HG03354 (cell line): Measurements from ENCODE around the gene FBXO10.
"Not testable (repeated sequence)": the region's sequence is repeated elsewhere in the genome, so short reads cannot be mapped to it uniquely, and the experiment has no call there.

Experiments
- ATAC-seq: cut with Tn5 transposase; IDR thresholded peaks from one replicate; pipeline ENCODE4 v1.9.1; 2021; ENCODE audit warnings: mild to moderate bottlenecking; ENCODE audit not compliant: unreplicated experiment, poor library complexity, severe bottlenecking

Gene FBXO10

DNA sequence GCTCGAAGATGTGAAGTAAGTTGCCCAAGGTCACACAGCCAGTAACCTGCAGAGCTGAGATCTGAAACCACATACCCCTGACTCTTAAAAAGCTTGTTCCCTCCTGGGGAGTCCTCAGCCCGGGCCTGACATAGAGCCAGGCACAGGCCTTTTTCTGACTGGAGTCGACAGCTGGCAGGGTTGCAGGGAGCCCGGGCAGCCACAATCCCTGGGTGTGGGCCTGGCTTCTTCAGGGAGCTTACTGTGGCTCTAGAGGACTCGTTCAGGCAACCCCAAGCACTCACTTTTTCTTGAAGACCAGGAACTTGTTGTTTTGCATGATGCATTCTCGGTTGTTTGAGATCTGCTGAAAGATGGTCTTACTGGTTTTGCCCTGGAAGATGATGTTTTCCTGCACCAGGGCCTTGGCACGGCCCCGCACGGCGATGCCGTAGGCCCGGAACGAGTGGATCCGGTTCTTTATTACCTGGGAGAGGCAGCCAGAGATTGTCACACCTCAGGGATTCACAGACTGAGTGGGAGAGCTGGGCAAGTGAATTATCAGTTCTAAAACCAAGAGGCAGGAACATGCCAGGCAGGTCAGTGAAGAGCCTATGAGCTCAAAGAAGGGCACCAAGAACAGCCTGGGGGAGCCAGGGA, 60.4 kb downstream of the FBXO10 start:
- ATAC-seq: no peak

DNA sequence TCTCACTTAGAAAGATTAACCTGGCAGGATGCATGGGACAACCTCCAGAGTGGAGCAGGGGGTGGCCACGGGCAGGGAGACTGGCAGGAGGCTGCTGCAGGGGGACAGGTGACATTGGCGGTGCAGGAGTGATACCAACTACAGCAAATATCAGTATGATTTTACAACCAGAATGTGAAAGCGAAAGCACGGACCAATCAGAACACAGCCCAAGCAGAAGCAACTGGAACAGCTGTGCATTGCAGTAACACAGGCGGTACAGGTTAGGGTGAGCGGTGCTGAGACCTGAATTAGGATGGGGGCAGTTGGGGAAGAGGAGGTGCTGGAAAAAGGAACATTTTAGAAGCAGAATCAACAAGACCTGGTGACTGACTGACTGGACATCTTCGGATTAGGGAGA, 61.2 kb downstream of the FBXO10 start:
- ATAC-seq: no peak

DNA sequence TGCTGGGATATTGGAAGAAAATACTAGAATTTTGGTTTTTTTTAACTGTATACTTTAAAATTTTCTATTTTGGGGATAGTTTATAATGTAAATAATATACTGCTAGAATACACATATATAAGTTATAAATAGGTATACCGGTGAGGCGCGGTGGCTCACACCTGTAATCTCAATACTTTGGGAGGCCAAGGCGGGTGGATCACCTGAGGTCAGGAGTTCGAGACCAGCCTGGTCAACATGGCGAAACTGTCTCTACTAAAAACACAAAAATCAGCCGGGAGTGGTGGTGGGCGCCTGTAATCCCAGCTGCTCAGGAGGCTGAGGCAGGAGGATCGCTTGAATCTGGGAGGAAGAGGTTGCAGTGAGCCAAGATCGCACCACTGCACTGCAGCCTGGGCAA, 61.8 kb downstream of the FBXO10 start:
- ATAC-seq: not testable (repeated sequence)

DNA sequence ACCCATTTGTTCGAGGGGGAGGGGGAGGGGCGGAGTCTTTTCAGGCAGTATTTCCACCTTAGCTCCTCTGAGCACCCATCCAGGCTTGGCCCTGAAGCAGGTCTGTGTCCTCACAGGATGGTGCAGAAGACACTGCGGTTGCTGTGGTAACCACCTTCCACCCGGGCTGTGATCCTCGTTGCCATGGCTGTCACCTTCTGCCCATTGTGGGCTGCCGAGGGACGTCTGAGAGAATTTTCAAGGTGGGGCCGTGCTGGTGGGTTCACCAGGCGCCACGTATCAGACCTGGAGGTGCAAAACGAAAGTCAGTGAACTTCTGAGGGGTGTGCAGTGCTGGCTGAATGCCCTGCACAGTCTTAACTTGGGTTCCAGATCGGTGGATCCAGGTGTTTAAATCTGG, 63.7 kb downstream of the FBXO10 start:
- no peak for ATAC-seq

DNA sequence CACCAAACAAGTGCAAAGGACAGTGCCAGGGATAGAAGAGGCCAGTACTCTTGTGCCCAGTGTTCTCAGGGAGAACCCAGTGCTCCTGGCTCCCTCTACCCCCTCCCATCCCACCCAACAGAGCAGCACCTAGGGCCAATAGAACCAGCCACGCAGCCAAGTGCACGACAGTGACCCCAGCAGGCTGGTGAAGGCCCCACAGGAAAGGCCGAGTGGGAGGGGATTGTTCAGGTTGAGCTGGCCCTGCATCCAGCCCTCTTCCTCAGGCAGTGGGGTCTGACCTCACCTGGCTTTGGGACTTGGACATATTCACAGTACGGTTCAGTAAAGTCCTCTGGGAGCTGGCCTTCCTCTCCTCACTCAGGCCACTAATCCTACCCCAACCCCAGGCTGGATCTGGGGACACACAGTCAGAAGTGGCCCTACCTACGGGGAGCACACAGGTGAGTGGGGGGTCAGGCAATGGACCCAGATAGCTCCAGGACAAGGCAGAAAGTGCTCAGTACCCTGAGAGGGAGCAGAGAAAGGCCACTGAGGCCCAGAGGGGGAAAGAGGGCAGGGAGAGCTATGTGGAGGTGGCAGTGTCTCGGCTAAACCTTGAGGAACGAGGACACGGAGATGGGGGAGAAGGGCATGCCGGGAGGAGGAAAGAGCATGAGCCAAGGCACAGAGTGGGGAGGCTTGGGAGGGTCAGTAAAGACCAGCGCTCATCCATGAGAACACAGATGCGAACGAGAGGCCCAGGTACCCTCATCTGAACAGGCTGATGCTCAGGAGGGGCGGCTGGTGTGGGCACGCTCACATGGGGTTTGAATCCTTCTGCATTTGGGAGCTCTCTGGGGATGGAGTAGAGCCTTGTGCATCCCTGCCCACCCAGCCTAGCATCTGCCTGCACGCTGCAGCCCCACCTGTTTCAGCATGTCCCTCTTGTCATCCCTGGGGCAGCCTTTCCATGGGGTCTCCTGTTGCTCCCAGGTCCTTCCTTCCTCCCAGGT, 64.9 kb downstream of the FBXO10 start:
- ATAC-seq: no peak

DNA sequence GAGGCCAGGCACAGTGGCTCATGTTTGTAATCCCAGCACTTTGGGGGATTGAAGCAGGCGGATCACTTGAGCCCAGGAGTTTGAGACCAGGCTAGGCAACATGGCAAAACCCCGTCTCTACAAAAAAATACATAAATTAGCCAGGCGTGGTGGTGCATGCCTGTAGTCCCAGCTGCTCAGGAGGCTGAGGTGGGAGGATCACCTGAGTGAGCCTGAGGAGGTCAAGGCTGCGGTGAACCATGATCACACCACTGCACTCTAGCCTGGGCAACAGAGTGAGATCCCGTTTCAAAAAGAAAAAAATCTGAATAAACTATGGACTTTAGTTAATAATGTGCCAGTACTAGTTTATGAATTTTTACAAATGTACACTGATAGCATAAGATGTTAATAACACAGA, 66.1 kb downstream of the FBXO10 start:
- not testable (repeated sequence) for ATAC-seq

DNA sequence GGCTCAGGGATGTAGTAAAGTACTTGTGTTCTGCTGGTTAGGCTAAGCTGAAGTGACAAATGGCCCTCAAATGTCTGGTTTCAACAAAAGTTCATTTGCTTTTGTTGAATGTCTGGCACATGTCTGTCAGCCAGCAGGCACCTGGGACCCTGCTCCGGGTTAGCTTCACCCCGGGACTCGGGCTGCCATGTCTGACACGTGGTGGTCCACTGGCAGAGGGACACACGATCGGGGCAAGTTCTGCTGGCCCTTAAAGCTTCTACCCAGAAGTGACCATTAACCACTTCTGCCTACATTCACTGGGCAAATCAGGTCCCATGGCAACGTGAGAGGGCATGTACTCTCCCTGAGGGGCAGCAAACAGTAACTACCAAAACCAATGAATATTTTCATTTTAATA, 66.6 kb downstream of the FBXO10 start:
- no peak for ATAC-seq

DNA sequence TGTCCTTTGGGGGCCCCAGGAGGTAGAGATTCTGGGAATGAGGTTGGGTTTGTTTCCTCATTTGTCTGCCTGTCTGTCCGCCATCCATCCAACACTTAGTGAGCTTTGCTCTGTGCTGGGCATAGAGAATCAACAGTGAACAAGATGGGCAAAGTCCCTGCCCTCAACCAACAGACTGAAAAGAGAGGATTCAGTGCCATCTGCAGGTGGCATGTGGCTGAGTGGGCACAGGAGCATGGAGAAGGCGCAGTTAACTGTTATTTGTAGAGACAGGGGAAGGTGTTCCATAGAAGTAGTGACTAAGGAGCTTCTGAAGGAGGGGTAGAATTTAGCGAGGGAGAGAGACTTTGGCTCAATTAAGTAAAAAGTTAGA, 67.4 kb downstream of the FBXO10 start:
- no peak for ATAC-seq

DNA sequence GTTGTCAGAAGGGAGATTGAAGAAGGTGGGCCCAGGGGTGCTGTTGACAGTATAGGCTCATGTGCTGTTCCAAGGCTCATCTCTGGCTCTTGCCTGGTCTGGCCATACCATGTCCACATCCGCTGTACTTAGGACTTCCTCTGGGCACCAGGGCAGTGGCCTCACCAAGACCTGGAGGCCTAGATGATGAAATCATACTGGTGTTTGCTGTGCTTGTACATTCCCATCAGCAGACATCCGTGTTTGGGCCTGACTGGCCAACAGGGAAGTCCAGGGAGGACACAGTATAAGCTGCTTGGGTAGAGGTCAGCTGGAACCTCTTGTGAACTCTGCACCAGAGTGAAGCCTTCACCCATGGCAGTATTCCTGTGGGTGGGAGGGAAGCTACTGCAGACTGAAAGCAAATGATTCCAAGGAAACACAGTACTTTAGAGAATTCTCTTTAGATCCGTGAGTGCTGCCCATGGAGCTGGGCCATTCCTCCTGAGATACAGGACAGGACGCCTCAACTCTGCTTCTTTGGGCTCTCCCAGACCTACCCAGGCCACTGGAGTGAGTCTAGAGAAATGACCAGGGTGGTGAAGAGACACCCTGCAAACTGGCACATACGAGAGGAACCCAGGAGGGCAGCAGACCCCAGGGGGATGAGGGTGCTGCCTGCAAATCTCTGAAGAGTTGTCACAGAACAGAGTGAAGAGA, 67.9 kb downstream of the FBXO10 start:
- no peak for ATAC-seq

DNA sequence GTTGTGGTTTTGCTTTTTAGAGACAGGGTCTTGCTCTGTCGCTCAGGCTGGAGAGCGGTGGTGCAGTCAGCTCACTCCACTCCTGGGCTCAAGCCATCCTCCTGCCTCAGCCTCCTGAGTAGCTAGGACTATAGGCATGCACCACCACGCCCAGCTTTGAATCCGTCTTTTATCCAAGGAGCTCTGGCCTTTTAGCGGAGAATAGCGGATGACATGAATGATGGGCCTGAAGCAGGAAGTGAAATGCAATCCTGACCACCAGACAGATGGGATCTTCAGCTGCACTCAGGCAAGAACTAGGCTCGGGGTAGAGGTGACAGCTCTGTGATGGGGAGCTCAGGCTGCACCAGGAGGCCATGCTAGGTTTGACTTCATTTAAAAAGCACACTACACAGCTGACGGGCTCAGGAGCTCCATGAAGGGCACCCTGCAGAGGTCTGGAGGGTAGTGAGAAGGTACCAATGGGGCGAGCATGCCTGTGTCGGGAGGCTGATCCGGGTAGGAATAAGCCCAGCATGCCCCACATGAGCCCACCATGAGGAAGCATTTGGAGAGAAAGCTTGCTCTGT, 68.5 kb downstream of the FBXO10 start:
- no peak for ATAC-seq

DNA sequence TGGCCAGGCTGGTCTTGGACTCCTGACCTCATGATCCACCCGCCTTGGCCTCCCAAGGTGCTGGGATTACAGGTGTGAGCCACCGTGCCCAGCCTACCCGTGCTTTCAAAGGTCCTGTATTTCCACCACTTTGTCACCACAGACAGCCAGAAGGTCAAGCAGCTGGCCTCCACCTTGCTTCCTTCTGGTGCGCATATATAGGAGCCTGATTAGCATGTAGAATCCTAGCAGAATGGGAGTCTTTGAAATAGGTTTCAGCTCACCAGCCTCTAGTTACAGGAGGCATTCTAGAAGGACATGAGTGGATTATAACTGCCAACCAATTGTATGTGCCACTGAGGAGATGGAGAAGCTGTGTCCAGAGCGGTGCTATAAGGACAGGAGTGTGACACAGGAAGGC, 71.6 kb downstream of the FBXO10 start:
- no peak for ATAC-seq

DNA sequence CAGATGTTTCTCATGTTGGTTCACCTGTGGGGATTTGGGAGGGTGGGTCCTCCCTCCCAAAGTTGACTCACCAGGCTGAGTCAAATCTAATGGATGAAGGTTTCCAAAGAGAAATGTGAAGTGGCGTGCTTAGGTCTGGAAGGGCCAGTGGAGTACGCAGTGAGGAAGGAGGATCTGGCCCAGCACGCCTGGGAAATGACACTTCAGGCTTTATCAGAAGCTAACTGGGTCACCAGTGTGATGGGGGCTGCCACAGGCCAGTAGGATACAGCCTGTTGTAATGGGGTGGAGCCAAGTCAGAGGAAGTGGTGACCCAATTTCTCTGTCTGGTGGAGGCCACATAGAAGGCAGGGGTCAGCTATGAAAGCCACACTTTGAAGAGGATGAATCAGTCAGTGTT, 72.4 kb downstream of the FBXO10 start:
- ATAC-seq: no peak

DNA sequence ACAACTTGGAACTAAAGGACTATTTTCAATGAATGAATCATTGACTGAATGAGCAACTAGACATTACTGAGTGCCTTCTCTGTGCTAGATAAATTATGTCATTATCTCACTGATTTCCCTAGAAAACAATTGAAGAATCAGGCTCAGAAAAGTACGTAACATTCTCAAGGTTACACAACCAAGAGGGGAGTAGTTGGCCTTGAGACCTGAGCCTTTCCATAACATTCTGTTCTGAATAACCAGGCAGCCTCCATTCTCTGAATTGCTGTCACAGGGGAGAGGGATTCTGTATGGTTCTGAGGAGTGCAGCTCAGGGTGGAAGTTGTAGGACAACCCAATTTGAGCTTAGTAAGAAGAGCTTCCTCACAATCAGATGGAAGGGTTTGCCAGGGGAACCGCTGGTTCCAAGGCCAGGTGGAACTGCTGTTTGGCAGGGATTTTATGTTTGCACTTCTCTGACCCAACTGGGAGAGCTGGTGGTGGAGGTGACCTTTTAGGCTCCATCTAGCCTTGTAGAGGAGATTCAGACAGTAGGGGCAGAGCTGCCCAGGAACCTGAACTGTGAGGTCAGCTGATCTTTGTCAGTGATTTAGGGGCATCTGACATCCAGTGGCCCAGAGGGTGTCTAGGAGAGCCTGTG, 74.1 kb downstream of the FBXO10 start:
- no peak for ATAC-seq

DNA sequence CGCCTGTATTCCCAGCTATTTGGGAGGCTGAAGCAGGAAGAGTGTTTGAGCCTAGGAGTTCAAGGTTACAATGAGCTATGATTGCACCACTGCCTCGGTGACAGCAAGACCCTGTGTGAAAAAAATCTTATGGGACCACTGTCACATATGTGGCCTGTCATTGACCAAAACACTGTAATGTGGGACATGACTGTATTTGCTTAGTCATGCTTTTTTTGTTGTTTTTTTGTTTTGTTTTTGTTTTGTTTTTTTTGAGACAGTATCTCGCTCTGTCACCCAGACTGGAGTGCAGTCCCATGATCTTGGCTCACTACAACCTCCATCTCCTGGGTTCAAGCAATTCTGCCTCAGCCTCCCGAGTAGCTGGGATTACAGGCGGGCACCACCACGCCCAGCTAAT, 76.9 kb downstream of the FBXO10 start:
- no peak for ATAC-seq

DNA sequence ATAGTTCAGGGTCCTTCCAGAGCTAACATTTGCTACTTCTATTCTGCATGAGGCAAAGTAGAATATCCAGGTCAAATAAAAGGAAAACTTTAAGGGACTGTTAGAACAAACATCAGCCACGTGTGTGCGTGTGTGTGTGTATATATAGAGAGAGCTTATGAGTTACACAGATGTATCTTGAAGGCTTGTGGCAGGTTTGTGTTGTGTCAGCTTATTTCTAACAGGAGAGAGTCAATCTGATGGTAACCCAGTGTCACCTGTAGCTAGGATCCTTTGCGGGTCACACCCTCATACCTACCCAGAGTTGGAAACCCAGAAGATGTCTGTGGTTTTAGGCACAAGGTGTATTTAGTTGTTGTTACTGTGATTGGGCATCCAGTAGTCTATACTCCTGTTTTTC, 77.7 kb downstream of the FBXO10 start:
- no peak for ATAC-seq

DNA sequence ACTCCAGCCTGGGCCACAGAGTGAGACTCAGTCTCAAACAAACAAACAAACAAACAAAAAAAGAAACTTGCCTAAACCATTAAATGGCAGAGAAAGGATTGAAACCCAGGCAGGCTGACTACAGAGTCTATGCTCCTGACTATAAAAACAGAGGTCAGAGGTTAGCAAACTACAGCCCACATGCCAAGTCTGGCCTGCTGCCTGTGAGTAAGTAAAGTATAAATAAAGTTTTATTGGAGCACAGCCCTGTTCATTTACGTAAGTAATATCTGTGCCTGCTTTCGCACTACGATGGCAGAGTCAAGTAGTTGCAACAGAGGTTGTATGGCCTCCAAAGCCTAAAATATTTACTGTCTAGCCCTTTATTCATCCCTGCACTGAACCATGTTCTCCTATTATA, 78.9 kb downstream of the FBXO10 start:
- ATAC-seq: no peak

DNA sequence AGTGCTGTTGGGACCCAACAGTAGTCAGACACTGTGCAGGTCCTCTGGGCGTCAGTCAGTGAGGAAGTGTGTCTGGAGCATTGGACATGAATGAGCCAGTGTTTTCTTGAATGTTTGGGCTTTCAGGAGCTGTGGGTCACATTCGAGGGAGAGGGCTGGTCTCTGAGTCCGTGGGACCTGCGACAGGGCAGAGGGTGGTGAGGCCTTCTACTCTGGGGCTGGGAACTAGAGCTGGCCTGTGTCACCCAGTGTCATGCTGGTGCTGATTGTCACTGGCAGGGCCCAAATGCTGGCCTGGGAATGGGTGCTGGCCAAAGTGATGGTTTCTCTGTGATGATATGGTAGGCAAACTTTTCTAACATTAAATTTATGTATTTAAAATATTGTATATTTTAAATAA, 80.2 kb downstream of the FBXO10 start:
- ATAC-seq: no peak

DNA sequence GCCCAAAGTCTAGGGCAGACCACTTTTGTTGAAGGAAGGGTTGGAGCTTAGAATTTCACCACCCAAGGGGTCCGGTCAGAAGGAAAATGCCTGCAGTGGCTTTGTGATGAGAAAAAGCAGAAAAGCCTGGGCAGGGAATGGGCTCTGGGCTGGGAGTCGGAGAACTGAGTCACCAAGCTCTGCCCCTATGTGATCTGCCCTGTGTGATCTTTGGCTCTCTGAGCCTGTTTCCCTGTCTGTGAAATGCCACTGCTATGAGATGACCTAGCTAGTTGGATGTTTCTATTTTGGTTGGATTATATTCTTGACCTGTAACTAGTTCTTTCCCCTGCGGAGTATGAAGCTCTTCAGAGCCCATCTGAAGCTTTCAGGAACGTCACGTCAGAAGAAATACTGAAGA, 80.6 kb downstream of the FBXO10 start:
- no peak for ATAC-seq

DNA sequence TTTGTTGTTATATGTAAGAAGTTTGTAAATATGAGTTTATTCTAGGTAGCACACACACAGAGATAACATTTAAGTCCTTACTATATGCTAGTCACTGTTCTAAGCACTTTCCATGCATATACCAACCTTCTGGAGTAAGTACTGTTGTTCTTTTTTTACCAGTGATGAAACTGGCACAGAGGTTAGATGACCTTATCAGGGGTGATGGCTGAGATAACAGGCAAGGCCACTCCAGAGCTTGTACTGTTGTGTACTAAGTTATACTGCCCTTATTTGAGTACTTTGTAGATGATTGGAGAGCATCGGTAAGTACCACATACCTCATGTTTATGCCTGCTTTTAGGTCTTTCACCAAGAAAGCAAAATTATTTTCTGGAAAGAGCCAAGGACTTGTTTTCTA, 84.2 kb downstream of the FBXO10 start:
- no peak for ATAC-seq
